Uterine smooth muscle cell (primary cell): ENCODE data around the gene BCCIP. TPM values are rescaled to one million over a fixed set of nuclear protein-coding genes. Genes with fewer than 3 reads are reported as not detected.

Experiments used
- total RNA-seq: library from RNA; depleted of rRNA; stranded (reverse); fragments of >200 nt; gene quantifications from 2 replicates; pipeline ENCODE4 v1.2.3, GENCODE V29; 2014

The BCCIP gene
- total RNA-seq: 52.5 and 78.0 TPM in 2 replicates

DNA sequence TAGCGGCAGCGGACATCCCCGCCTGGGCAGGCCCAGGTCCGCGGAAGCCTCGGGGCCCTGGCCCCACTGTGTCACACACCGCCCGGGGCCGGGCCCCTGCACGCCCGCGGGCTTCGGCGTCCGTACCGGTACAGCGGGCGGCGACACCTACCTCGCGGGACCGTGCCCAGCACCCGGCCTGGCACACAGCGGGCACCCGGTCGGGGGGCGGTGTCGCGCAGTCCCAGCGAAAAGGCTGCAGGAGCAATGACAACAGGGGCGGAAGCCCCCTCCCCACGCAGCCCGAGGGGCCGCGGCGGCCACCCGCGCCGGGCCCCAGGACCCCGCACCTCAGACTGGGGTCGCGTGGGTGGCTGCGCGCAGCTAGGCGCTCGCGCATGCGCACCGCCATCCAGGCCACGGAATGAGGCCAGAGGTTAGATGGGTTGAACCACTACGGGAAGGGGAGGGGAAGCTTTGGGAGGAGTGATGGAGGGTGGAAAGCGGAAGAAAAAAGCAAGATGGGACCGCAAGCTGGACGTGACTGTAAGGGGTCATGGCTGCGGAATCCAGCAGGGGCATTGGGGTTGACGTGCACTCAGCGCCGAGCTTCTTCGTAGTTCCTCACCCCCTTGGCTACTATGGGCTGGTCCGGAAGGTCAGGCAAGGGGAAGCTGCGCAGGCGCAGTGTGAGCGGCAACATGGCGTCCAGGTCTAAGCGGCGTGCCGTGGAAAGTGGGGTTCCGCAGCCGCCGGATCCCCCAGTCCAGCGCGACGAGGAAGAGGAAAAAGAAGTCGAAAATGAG lies at the start of gene BCCIP, which contains the start of gene UROS:
TSS of gene BCCIP (plus strand) at position 669 of the 785 bp plus-strand sequence. CDS start at position 681, 12 bp downstream.
TSS of gene UROS (minus strand) at position 381 of the 785 bp plus-strand sequence. CDS start 6,759 bp downstream, outside the sequence.

GRCh38 chr10:125775491-125776106 lies 47.7 kb upstream of the BCCIP start, which contains the start of gene MMP21:
Gene MMP21, minus strand, starts transcription at chr10:125775821. Its CDS starts 0 bp downstream, at chr10:125775821.

DNA sequence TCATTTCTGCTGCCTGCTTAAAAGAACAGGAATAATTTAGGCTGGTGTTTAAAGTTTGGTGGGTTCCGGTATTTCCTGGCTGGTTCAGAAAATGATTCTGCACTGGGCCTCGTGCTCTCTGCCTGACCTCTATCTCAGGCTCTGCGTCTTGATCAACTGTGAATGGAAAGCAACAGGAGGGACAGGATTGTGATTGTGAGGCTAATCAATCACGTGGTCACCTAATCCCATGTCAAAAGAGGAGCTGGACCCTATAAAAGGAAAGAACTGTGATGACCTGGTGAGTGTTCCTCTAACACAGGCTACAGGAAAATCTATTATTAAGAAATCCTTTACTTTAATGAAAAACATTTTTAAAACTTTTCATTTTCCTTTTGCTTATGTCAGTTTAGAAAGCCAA lies 57.8 kb downstream of the BCCIP start, which contains the start of gene DHX32:
TSS of gene DHX32 (minus strand) at position 101 of the 400 bp plus-strand sequence. CDS start 468 bp downstream, outside the sequence.

Other genes starting within 250 kb of the BCCIP start
- gene TEX36, start 140.4 kb upstream of the BCCIP start, total RNA-seq: not detected in 2 replicates
- 26.0 and 26.7 TPM in 2 replicates for gene EDRF1, start 103.8 kb upstream of the BCCIP start, total RNA-seq
- gene MMP21, start 47.7 kb upstream of the BCCIP start, total RNA-seq: under 0.01 TPM in 1 of 2 replicates, not detected in the other
- 60.9 and 69.7 TPM in 2 replicates for gene UROS, start 288 bp upstream of the BCCIP start, total RNA-seq
- 44.0 and 45.6 TPM in 2 replicates for gene DHX32, start 57.7 kb downstream of the BCCIP start, total RNA-seq
- 2.2 and 3.7 TPM in 2 replicates for gene FANK1, start 73.0 kb downstream of the BCCIP start, total RNA-seq